IMR-90 (cell line): ENCODE data around the gene OPRM1. TPM values are rescaled to one million over a fixed set of nuclear protein-coding genes. Genes with fewer than 3 reads are reported as not detected.

ENCODE experiments used
- ATAC-seq: fragments of 200-7000 bp; cut with Tn5 transposase; 2 replicates; pipeline ENCODE4 v1.9.1; 2020; ENCODE audit warnings: low read depth, mild to moderate bottlenecking, moderate library complexity
- BruUV-seq: library from RNA; stranded (reverse); fragments of 400-500 nt; replicated peaks from 2 replicates; lab custom pipeline; 2021; lab: Mats Ljungman, UMichigan
- CTCF ChIA-PET: fragments of 300-600 bp; formaldehyde crosslinking; extraction: SDS; loops from one replicate; lab custom pipeline; 2021; ENCODE audit warnings: antibody characterized with exemption; lab: Yijun Ruan, JAX
- POLR2A ChIA-PET: fragments of 300-600 bp; sonication (Branson Sonifier 250); formaldehyde crosslinking; loops from one replicate; lab custom pipeline; 2022; ENCODE audit warnings: antibody characterized with exemption; ENCODE audit not compliant: unreplicated experiment; lab: Charles Lee
- DNase-seq: peaks from one replicate; pipeline ENCODE4 v3.0.0; 2013
- H2AFZ ChIP-seq: replicated peaks from 2 replicates; pipeline ENCODE3; 2013; ENCODE audit warnings: low read length, mild to moderate bottlenecking; ENCODE audit not compliant: poor library complexity
- H2AK5ac ChIP-seq: 2 replicates; pipeline ENCODE4 v1.6.1; 2013; ENCODE audit warnings: low read depth, low read length, inconsistent platforms
- H2AK9ac ChIP-seq: replicated peaks from 2 replicates; pipeline ENCODE3; 2013; ENCODE audit warnings: mild to moderate bottlenecking, low read depth, low read length, moderate library complexity; ENCODE audit not compliant: poor library complexity
- H2BK120ac ChIP-seq: 2 replicates; pipeline ENCODE4 v1.6.1; 2013; ENCODE audit warnings: low read depth, low read length, inconsistent platforms
- H2BK15ac ChIP-seq: 3 replicates; pipeline ENCODE4 v1.6.1; 2013; ENCODE audit warnings: low read depth, low read length, inconsistent platforms
- H2BK20ac ChIP-seq: 2 replicates; pipeline ENCODE4 v1.6.1; 2013; ENCODE audit warnings: low read depth, mild to moderate bottlenecking, inconsistent platforms, low read length, moderate library complexity
- H2BK5ac ChIP-seq: 2 replicates; pipeline ENCODE4 v1.6.1; 2013; ENCODE audit warnings: mild to moderate bottlenecking, low read depth, low read length, inconsistent platforms; ENCODE audit not compliant: poor library complexity, severe bottlenecking
- H3K14ac ChIP-seq: replicated peaks from 2 replicates; pipeline ENCODE4 v1.6.1; 2013; ENCODE audit warnings: low read depth, low read length, inconsistent platforms
- H3K18ac ChIP-seq: 2 replicates; pipeline ENCODE4 v1.6.1; 2013; ENCODE audit warnings: low read depth, low read length, control low read depth
- H3K23ac ChIP-seq: 2 replicates; pipeline ENCODE4 v1.6.1; 2013; ENCODE audit warnings: low read depth, low read length, inconsistent platforms
- H3K27ac ChIP-seq: 2 replicates; pipeline ENCODE4 v1.5.1; 2013; ENCODE audit warnings: mild to moderate bottlenecking, control low read depth, low read length; ENCODE audit not compliant: insufficient read depth
- H3K27me3 ChIP-seq: 2 replicates; pipeline ENCODE4 v1.6.1; 2013; ENCODE audit warnings: low read length; ENCODE audit not compliant: control insufficient read depth, insufficient read depth
- H3K36me3 ChIP-seq: 2 replicates; pipeline ENCODE4 v1.6.1; 2013; ENCODE audit warnings: low read length, mixed read lengths; ENCODE audit not compliant: control insufficient read depth, insufficient read depth
- H3K4ac ChIP-seq: 2 replicates; pipeline ENCODE4 v1.6.1; 2013; ENCODE audit warnings: low read depth, low read length, inconsistent platforms
- H3K4me1 ChIP-seq: 2 replicates; pipeline ENCODE4 v1.6.1; 2013; ENCODE audit warnings: low read length, mixed read lengths; ENCODE audit not compliant: control insufficient read depth, insufficient read depth
- H3K4me2 ChIP-seq: 2 replicates; pipeline ENCODE4 v1.6.1; 2013; ENCODE audit warnings: low read depth, mild to moderate bottlenecking, control low read depth, low read length, moderate library complexity
- H3K4me3 ChIP-seq: 2 replicates; pipeline ENCODE4 v1.5.1; 2013; ENCODE audit warnings: low read depth, mild to moderate bottlenecking, control low read depth, low read length, moderate library complexity; ENCODE audit not compliant: insufficient read depth
- H3K56ac ChIP-seq: 2 replicates; pipeline ENCODE4 v1.6.1; 2013; ENCODE audit warnings: low read length, inconsistent platforms; ENCODE audit not compliant: insufficient read depth; ENCODE audit errors: extremely low read depth
- H3K79me1 ChIP-seq, 2 experiments: 2 replicates each; pipeline ENCODE4 v1.6.1; 2013; ENCODE audit warnings: low read length in 2 of 2, inconsistent platforms in 1 of 2, low read depth in 1 of 2
- H3K9ac ChIP-seq: 2 replicates; pipeline ENCODE4 v1.6.1; 2013; ENCODE audit warnings: low read depth, low read length, control low read depth
- H3K9me1 ChIP-seq: 2 replicates; pipeline ENCODE4 v1.6.1; 2013; ENCODE audit warnings: low read length, inconsistent platforms; ENCODE audit not compliant: insufficient read depth
- H3K9me3 ChIP-seq: 2 replicates; pipeline ENCODE4 v1.6.1; 2013; ENCODE audit warnings: low read length; ENCODE audit not compliant: control insufficient read depth, insufficient read depth
- H4K20me1 ChIP-seq: 2 replicates; pipeline ENCODE4 v1.6.1; 2013; ENCODE audit warnings: low read length, inconsistent platforms; ENCODE audit not compliant: insufficient read depth
- H4K5ac ChIP-seq: 2 replicates; pipeline ENCODE4 v1.6.1; 2013; ENCODE audit warnings: mild to moderate bottlenecking, low read depth, low read length, control low read depth
- H4K8ac ChIP-seq, 2 experiments: 2 replicates each; pipeline ENCODE4 v1.6.1; 2013; ENCODE audit warnings: low read depth in 2 of 2, low read length in 2 of 2, control low read depth in 1 of 2, inconsistent platforms in 1 of 2
- H4K91ac ChIP-seq: 2 replicates; pipeline ENCODE4 v1.6.1; 2013; ENCODE audit warnings: low read depth, low read length, inconsistent platforms; ENCODE audit not compliant: insufficient read depth
- BHLHE40 ChIP-seq: fragments of 150-350 bp; IDR thresholded peaks from 2 replicates; pipeline ENCODE4 v1.6.1; 2016; ENCODE audit warnings: mild to moderate bottlenecking, low read depth, low read length
- CEBPB ChIP-seq: IDR thresholded peaks from 2 replicates; pipeline ENCODE4 v1.6.1; 2012; ENCODE audit warnings: low read depth, low read length, improper control_type of control experiment
- CHD1 ChIP-seq: IDR thresholded peaks from 2 replicates; pipeline ENCODE4 v1.6.1; 2012; ENCODE audit warnings: low read depth, low read length, improper control_type of control experiment
- FOS ChIP-seq: fragments of 150-350 bp; IDR thresholded peaks from 2 replicates; pipeline ENCODE4 v1.6.1; 2016; ENCODE audit warnings: low read depth, low read length
- MAFK ChIP-seq: IDR thresholded peaks from 2 replicates; pipeline ENCODE4 v1.6.1; 2012; ENCODE audit warnings: low read depth, low read length, improper control_type of control experiment
- MAZ ChIP-seq: IDR thresholded peaks from 2 replicates; pipeline ENCODE4 v1.6.1; 2012; ENCODE audit warnings: low read depth, mild to moderate bottlenecking, low read length, improper control_type of control experiment, moderate library complexity, borderline replicate concordance
- MXI1 ChIP-seq: IDR thresholded peaks from 2 replicates; pipeline ENCODE4 v1.6.1; 2012; ENCODE audit warnings: low read depth, mild to moderate bottlenecking, low read length, moderate library complexity, borderline replicate concordance
- NFE2L2 ChIP-seq: fragments of 150-350 bp; IDR thresholded peaks from 2 replicates; pipeline ENCODE4 v1.6.1; 2016; ENCODE audit warnings: low read depth, mild to moderate bottlenecking, low read length
- POLR2A ChIP-seq: IDR thresholded peaks from 2 replicates; pipeline ENCODE4 v1.6.1; 2012; ENCODE audit warnings: mild to moderate bottlenecking, low read depth, low read length
- RAD21 ChIP-seq: IDR thresholded peaks from 2 replicates; pipeline ENCODE4 v1.6.1; 2012; ENCODE audit warnings: low read length, improper control_type of control experiment
- RCOR1 ChIP-seq: IDR thresholded peaks from 2 replicates; pipeline ENCODE4 v1.6.1; 2012; ENCODE audit warnings: mild to moderate bottlenecking, low read length, improper control_type of control experiment; ENCODE audit not compliant: insufficient replicate concordance
- RFX5 ChIP-seq: IDR thresholded peaks from 2 replicates; pipeline ENCODE4 v1.8.0; 2012; ENCODE audit warnings: low read depth, mild to moderate bottlenecking, low read length, moderate library complexity
- SMC3 ChIP-seq: fragments of 150-350 bp; IDR thresholded peaks from 2 replicates; pipeline ENCODE4 v1.6.1; 2016; ENCODE audit warnings: low read depth, mild to moderate bottlenecking, antibody characterized with exemption, low read length, moderate library complexity
- WGBS, 2 experiments: methylation state at CpG; one replicate each; pipeline versions ENCODE4 v1.1.5 to v1.1.7; 2013; ENCODE audit warnings: missing lambda C conversion rate in 2 of 2; ENCODE audit not compliant: insufficient read length in 1 of 2; ENCODE audit errors: extremely low coverage in 2 of 2; 5-methylcytosine and 5-hydroxymethylcytosine counted together
- dilution Hi-C: fragments of 300-500 bp; cut with HindIII; formaldehyde crosslinking; loops from one replicate; pipeline ENCODE4 v1.14.3; 2018; ENCODE audit warnings: low sequenced_read_pairs; ENCODE audit not compliant: unreplicated experiment
- in situ Hi-C: fragments of 300-500 bp; cut with MboI; formaldehyde crosslinking; loops from 3 replicates; pipeline ENCODE4 v1.14.3; 2019; ENCODE audit warnings: low sequenced_read_pairs, inconsistent platforms, mixed read lengths
- intact Hi-C: fragments of 100-400 bp; cut with micrococcal nuclease; formaldehyde crosslinking; loops from 2 replicates; pipeline ENCODE4 v1.10.0; 2022
- polyA plus RNA-seq, 3 experiments: library from polyadenylated mRNA; depleted of rRNA; stranded (reverse); fragments of >200 nt; gene quantifications; 2 replicates each; pipeline ENCODE4 v1.2.3, GENCODE V29; 2012; ENCODE audit warnings: low replicate concordance in 1 of 3
- total RNA-seq: library from RNA; depleted of rRNA; stranded (reverse); fragments of >200 nt; gene quantifications from 2 replicates; pipeline ENCODE4 v1.2.3, GENCODE V29; 2012
- TF ChIP-seq, protein P1 (sequence below): fragments of 150-350 bp; IDR thresholded peaks from 2 replicates; pipeline ENCODE4 v1.6.1; 2017; ENCODE audit warnings: mild to moderate bottlenecking, antibody characterized with exemption, low read length, low read depth
- TF ChIP-seq, protein P2 (sequence below): fragments of 150-350 bp; IDR thresholded peaks from 2 replicates; pipeline ENCODE4 v1.6.1; 2016; ENCODE audit warnings: low read depth, mild to moderate bottlenecking, low read length, moderate library complexity, borderline replicate concordance
- TF ChIP-seq, protein P3 (sequence below): conservative IDR thresholded peaks from 2 replicates; pipeline ENCODE4 v1.5.1; 2012; ENCODE audit warnings: mild to moderate bottlenecking, low read depth, low read length, improper control_type of control experiment

The OPRM1 gene
- total and polyA plus RNA-seq, 2 of the 4 experiments (the other 2 are of a cell fraction), result not detected

DNA sequence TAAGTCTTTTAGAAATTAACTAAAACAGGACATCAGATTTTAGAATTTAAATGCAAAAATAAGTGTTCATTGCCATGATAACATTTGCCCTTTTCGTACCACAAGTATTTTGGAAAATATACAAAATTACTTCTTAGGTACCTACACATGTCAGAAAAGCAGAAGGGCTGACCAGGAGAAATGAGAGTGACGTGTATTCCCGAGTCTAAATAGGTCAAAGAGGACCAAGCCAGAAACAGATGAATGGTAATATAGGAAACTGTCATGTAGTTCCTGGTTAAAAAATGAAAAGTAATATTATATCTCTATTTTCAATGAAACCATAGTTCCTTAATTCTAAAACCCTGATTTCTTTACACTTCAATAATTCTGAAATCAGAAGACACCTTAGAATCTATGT, 191.4 kb downstream of the OPRM1 start:
- Histone ChIP-seq H2AK9ac (no peak overlapping the region), H2BK120ac (no peak overlapping the region), H3K27me3 (no peaks in the 10 kb centered on the region), H3K4me2 (no peak overlapping the region), H3K4me3 (no peak overlapping the region), H3K4ac (no peak overlapping the region), H3K4me1 (no peaks in the 10 kb centered on the region), H4K5ac (no peak overlapping the region), H3K36me3 (no peaks in the 10 kb centered on the region), H4K91ac (no peak overlapping the region), H3K18ac (no peak overlapping the region), H3K14ac (no peak overlapping the region), H3K79me1 (no peaks in the 10 kb centered on the region), H2BK20ac (no peak overlapping the region), H2AK5ac (no peak overlapping the region), H3K9me3 (no peaks in the 10 kb centered on the region), H4K20me1 (no peaks in the 10 kb centered on the region), H2BK15ac (no peak overlapping the region), H3K23ac (no peak overlapping the region), H2BK5ac (no peak overlapping the region), H3K27ac (no peak overlapping the region), H4K8ac (no peak overlapping the region), H3K56ac (no peak overlapping the region), H2AFZ (no peak overlapping the region), H3K9me1 (no peaks in the 10 kb centered on the region), H3K9ac (no peak overlapping the region)
- dilution Hi-C loops (no loop called here), in situ Hi-C loops (no loop called here), intact Hi-C loops (no loop called here)
- ATAC-seq (no peak), DNase-seq (no peak)
- no TSS peak for BruUV-seq
- WGBS, 2 experiments, result no CpG with 5 or more reads among the region's 3 CpGs
- ChIA-PET POLR2A (no interaction called here), CTCF (no interaction called here)
- TF ChIP-seq MAFK, result no peak
- TF ChIP-seq CEBPB, result no peak
- TF ChIP-seq, protein P1, sequence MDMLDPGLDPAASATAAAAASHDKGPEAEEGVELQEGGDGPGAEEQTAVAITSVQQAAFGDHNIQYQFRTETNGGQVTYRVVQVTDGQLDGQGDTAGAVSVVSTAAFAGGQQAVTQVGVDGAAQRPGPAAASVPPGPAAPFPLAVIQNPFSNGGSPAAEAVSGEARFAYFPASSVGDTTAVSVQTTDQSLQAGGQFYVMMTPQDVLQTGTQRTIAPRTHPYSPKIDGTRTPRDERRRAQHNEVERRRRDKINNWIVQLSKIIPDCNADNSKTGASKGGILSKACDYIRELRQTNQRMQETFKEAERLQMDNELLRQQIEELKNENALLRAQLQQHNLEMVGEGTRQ, result no peak
- TF ChIP-seq MXI1, result no peak
- TF ChIP-seq FOS, result no peak
- TF ChIP-seq, protein P2, sequence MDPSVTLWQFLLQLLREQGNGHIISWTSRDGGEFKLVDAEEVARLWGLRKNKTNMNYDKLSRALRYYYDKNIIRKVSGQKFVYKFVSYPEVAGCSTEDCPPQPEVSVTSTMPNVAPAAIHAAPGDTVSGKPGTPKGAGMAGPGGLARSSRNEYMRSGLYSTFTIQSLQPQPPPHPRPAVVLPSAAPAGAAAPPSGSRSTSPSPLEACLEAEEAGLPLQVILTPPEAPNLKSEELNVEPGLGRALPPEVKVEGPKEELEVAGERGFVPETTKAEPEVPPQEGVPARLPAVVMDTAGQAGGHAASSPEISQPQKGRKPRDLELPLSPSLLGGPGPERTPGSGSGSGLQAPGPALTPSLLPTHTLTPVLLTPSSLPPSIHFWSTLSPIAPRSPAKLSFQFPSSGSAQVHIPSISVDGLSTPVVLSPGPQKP, result no peak
- no peak for TF ChIP-seq RAD21
- TF ChIP-seq MAZ, result no peak
- no peak for TF ChIP-seq CHD1
- no peak for TF ChIP-seq POLR2A
- TF ChIP-seq, protein P3, sequence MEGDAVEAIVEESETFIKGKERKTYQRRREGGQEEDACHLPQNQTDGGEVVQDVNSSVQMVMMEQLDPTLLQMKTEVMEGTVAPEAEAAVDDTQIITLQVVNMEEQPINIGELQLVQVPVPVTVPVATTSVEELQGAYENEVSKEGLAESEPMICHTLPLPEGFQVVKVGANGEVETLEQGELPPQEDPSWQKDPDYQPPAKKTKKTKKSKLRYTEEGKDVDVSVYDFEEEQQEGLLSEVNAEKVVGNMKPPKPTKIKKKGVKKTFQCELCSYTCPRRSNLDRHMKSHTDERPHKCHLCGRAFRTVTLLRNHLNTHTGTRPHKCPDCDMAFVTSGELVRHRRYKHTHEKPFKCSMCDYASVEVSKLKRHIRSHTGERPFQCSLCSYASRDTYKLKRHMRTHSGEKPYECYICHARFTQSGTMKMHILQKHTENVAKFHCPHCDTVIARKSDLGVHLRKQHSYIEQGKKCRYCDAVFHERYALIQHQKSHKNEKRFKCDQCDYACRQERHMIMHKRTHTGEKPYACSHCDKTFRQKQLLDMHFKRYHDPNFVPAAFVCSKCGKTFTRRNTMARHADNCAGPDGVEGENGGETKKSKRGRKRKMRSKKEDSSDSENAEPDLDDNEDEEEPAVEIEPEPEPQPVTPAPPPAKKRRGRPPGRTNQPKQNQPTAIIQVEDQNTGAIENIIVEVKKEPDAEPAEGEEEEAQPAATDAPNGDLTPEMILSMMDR, result no peak
- no peak for TF ChIP-seq NFE2L2
- TF ChIP-seq RFX5, result no peak
- TF ChIP-seq RCOR1, result no peak
- no peak for TF ChIP-seq BHLHE40
- no peak for TF ChIP-seq SMC3
